ENCODE measurements around the gene DEF6.

DEF6 gene

GRCh38 chr6:35351422-35351821, 53.8 kb downstream of the DEF6 start:
- no peak for DNase-seq

- DNase-seq = no peak
Observed at GRCh38 chr6:35352735-35353134, 55.1 kb downstream of the DEF6 start.

GRCh38 chr6:35354361-35355135, 56.9 kb downstream of the DEF6 start:
- DNase-seq = no peak

GRCh38 chr6:35356391-35356790, 58.8 kb downstream of the DEF6 start:
- DNase-seq = no peak

- no peak for DNase-seq
Observed at GRCh38 chr6:35357677-35358076, 60.1 kb downstream of the DEF6 start.

- DNase-seq = no peak
Observed at GRCh38 chr6:35358086-35358485, 60.5 kb downstream of the DEF6 start.

- no peak for DNase-seq
Observed at GRCh38 chr6:35359346-35359743, 61.7 kb downstream of the DEF6 start.

GRCh38 chr6:35359744-35360348, 62.2 kb downstream of the DEF6 start:
- DNase-seq = no peak

GRCh38 chr6:35360349-35361138, 62.9 kb downstream of the DEF6 start:
- DNase-seq = no peak

GRCh38 chr6:35362200-35362599, 64.6 kb downstream of the DEF6 start:
- no peak for DNase-seq

- no peak for DNase-seq
Observed at GRCh38 chr6:35363293-35363750, 65.7 kb downstream of the DEF6 start.

- DNase-seq = no peak
Observed at GRCh38 chr6:35365594-35366203, 68.1 kb downstream of the DEF6 start.

GRCh38 chr6:35366204-35366596, 68.6 kb downstream of the DEF6 start:
- no peak for DNase-seq

- no peak for DNase-seq
Observed at GRCh38 chr6:35367646-35368037, 70.0 kb downstream of the DEF6 start.

GRCh38 chr6:35368038-35368887, 70.6 kb downstream of the DEF6 start:
- DNase-seq = no peak

GRCh38 chr6:35370124-35370741, 72.6 kb downstream of the DEF6 start:
- no peak for DNase-seq

- DNase-seq = no peak
Observed at GRCh38 chr6:35370785-35371493, 73.3 kb downstream of the DEF6 start.

Data from NCI-H774 (cell line).